Gastroesophageal sphincter (tissue), 4 donors: ENCODE measurements around the gene KCNG4. TPM values are rescaled to one million over a fixed set of nuclear protein-coding genes. Genes with fewer than 3 reads are reported as not detected.
A peak's percentile ranks its signal among the peaks of the same experiment; 100 is the strongest.

Source experiments
- ATAC-seq: fragments of 150-250 bp; one replicate; pipeline ENCODE4 v1.9.1; 2016; ENCODE audit warnings: mild to moderate bottlenecking, moderate library complexity
- H3K27ac ChIP-seq, 4 donors: fragments of 200-600 bp; sonication (generic) in 3 of 4; 1 replicate in 3 of 4; 2 replicates in 1 of 4; pipeline ENCODE4 v1.5.1; 2016 to 2019
- H3K27me3 ChIP-seq: fragments of 200-600 bp; sonication (generic); one replicate; pipeline ENCODE4 v1.5.1; 2019
- H3K36me3 ChIP-seq, 2 donors: fragments of 200-600 bp; sonication (generic); one replicate each; pipeline ENCODE4 v1.5.1; 2019; ENCODE audit warnings: control low read depth in 1 of 2
- H3K4me1 ChIP-seq, 3 donors: fragments of 200-600 bp; sonication (generic); 1 replicate in 2 of 3; 2 replicates in 1 of 3; pipeline ENCODE4 v1.5.1; 2016 to 2019; ENCODE audit warnings: control low read depth in 2 of 3
- H3K4me3 ChIP-seq, 2 donors: fragments of 200-600 bp; sonication (generic); one replicate each; pipeline ENCODE4 v1.5.1; 2019; ENCODE audit warnings: mild to moderate bottlenecking in 1 of 2, moderate library complexity in 1 of 2
- H3K9me3 ChIP-seq, 3 donors: fragments of 200-600 bp; sonication (generic); one replicate each; pipeline ENCODE4 v1.5.1; 2017 to 2019; ENCODE audit warnings: control low read depth in 2 of 3
- EP300 ChIP-seq: sonication (generic); formaldehyde crosslinking; IDR thresholded peaks from one replicate; pipeline ENCODE4 v1.6.1; 2017; ENCODE audit warnings: antibody characterized with exemption, mild to moderate bottlenecking
- POLR2A ChIP-seq, 2 donors: fragments of 450-650 bp; IDR thresholded peaks; one replicate each; pipeline ENCODE4 v1.6.1; 2017; ENCODE audit warnings: antibody characterized with exemption in 2 of 2, mild to moderate bottlenecking in 2 of 2, moderate library complexity in 1 of 2
- POLR2AphosphoS5 ChIP-seq: sonication (generic); formaldehyde crosslinking; IDR thresholded peaks from one replicate; pipeline ENCODE4 v1.6.1; 2017; ENCODE audit warnings: antibody characterized with exemption
- WGBS, 2 donors: methylation state at CpG; one replicate each; pipeline ENCODE4 v1.1.5; 2018; ENCODE audit warnings: low coverage in 1 of 2; 5-methylcytosine and 5-hydroxymethylcytosine counted together
- total RNA-seq, 4 donors: library from RNA; depleted of rRNA; stranded (reverse); fragments of >200 nt; gene quantifications; one replicate each; pipeline ENCODE4 v1.1.0, GENCODE V29; 2016
- TF ChIP-seq, protein P1 (sequence below), 4 experiments: fragments of 200-600 bp in 2 of 4; fragments of 450-650 bp in 2 of 4; sonication (generic) in 1 of 4; IDR thresholded peaks; one replicate each; pipeline ENCODE4 v1.5.1; 2017 to 2019; ENCODE audit warnings: antibody characterized with exemption in 4 of 4, mild to moderate bottlenecking in 2 of 4, moderate library complexity in 2 of 4

The KCNG4 gene
- total RNA-seq, 4 donors from 2014 or later: not detected

DNA sequence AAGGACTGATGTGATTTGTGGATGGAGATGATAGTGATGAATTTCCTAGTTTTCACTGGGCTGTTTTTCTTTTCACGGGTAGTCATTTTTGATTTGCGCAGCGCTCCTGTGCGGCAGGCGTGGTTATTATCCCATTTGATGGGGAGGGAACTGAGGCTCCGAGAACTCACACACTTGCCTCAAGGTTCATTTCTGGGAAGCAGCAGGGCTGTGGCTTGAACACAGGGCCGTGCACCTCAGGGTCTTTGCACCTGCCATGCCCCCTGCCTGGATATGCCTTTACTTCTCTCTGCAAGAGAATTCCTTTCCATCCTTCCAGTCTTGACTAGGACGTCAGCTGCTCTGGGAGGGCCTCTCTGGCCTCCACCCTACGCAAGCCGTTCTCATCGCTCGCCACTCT, 38.5 kb upstream of the KCNG4 start:
- Histone ChIP-seq H3K9me3 (no peaks in the 10 kb centered on the region), H3K4me1 (no peaks in the 10 kb centered on the region), H3K27ac (no peak overlapping the region), H3K27me3 (peaks cover 7% of the 10 kb centered on the region), H3K36me3 (no peaks in the 10 kb centered on the region), H3K4me3 (no peak overlapping the region)
- WGBS, 2 donors: 91 to 96% methylated on average over 7 to 10 of the region's 12 CpGs
- no peak for ATAC-seq
- no peak for TF ChIP-seq EP300
- TF ChIP-seq POLR2A (IDR thresholded peaks at IDR 0.05): no peak
- TF ChIP-seq, protein P1, sequence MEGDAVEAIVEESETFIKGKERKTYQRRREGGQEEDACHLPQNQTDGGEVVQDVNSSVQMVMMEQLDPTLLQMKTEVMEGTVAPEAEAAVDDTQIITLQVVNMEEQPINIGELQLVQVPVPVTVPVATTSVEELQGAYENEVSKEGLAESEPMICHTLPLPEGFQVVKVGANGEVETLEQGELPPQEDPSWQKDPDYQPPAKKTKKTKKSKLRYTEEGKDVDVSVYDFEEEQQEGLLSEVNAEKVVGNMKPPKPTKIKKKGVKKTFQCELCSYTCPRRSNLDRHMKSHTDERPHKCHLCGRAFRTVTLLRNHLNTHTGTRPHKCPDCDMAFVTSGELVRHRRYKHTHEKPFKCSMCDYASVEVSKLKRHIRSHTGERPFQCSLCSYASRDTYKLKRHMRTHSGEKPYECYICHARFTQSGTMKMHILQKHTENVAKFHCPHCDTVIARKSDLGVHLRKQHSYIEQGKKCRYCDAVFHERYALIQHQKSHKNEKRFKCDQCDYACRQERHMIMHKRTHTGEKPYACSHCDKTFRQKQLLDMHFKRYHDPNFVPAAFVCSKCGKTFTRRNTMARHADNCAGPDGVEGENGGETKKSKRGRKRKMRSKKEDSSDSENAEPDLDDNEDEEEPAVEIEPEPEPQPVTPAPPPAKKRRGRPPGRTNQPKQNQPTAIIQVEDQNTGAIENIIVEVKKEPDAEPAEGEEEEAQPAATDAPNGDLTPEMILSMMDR (IDR thresholded peaks at IDR 0.05): no peak
- TF ChIP-seq POLR2AphosphoS5: no peak

DNA sequence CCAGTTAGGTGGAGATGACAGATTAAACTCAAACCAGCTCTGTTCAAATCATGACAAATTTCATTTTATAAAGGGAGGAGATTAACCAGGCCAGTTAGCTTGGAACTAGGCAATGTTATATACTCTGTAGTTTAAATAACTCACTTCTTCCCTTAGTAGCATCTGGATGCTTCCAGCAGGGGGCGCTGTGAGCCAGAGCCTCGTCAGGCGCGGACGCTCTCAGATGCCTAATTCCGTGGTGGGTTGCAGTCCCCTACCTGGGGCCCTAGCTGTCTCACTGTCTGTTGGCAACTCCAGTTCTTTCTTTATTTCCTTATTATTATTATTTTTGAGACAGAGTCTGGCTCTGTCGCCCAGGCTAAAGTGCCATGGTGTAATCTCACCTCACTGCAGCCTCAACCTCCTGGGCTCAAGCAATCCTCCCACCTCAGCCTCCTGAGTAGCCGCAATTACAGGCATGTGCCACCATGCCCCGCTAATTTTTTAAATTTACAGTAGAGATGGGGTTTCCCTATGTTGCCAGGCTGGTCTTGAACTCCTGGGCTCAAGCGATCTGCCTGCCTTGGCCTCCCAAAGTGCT, 37.5 kb upstream of the KCNG4 start:
- no peaks in the 10 kb centered on the region for H3K9me3 ChIP-seq
- TF ChIP-seq, protein P1 (IDR thresholded peaks at IDR 0.05): peak in 3 of 4 experiments; percentile 87 to 90 (median 87)
- TF ChIP-seq EP300: no peak
- ATAC-seq: peak; percentile 73
- H3K27ac ChIP-seq: no peak overlapping the region
- no peaks in the 10 kb centered on the region for H3K36me3 ChIP-seq
- peaks cover 7% of the 10 kb centered on the region for H3K27me3 ChIP-seq
- no peak overlapping the region for H3K4me3 ChIP-seq
- WGBS, 2 donors: 49% methylated on average over 7 of the region's 10 CpGs; no CpG with 5 or more reads in 1 of the 2 donors
- H3K4me1 ChIP-seq: no peaks in the 10 kb centered on the region

DNA sequence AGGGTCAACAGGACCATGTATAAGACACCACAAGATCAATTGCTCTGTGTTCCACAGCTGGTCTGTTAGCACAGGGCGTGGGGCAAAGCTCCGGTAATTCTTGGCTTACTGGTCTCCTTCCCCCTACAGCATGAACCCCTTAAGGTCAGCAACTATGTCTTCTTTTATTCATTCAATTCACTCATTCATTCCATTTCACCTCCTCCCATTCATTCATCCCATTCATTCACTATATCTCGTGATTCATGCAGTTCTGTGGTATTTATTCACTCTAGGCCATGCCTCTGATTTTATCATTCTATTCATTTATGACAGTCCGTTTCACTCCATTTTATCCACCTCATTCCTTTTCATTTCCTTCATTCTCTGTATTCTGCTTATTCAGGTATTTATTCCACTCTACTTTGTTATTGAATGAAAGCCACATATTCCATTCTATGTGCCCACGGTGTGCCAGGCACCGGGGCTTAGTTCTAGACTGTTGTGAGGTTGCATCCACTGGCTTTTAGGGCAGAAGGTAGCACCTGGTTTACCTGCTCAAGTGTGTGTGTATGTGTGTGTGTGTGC, 35.9 kb upstream of the KCNG4 start:
- no peak for ATAC-seq
- WGBS, 2 donors: 72 to 80% methylated on average over 1 to 5 of the region's 6 CpGs
- H3K36me3 ChIP-seq: no peaks in the 10 kb centered on the region
- no peaks in the 10 kb centered on the region for H3K9me3 ChIP-seq
- H3K4me3 ChIP-seq: no peak overlapping the region
- no peaks in the 10 kb centered on the region for H3K4me1 ChIP-seq
- H3K27ac ChIP-seq: no peak overlapping the region
- peaks cover 10% of the 10 kb centered on the region for H3K27me3 ChIP-seq
- TF ChIP-seq EP300 (no peak), POLR2AphosphoS5 (no peak), POLR2A (IDR thresholded peaks at IDR 0.05) (no peak)
- TF ChIP-seq, protein P1 (IDR thresholded peaks at IDR 0.05): no peak

DNA sequence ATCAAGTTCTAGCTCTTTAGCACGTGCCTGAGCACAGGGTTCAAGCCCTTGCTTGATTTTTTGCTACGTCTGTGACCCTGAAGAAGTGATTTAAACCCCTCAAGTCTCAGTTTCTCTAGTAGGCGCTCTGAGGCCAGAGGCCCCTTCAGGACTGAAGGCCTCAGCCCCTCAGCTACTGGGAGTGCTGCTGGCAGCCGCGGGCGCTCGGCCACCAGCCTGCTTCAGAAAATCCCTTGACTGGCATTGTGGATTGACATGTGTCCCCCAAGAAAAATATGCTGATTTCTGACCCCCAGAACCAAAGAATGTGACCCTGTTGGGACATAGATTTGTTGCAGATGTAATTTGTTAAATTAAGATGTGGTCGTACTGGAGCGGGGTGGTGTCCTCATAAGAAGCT, 34.7 kb upstream of the KCNG4 start:
- 80% methylated on average over 1 to 4 of the region's 9 CpGs for WGBS, 2 donors
- Histone ChIP-seq H3K4me1 (no peaks in the 10 kb centered on the region), H3K36me3 (no peaks in the 10 kb centered on the region), H3K4me3 (no peak overlapping the region), H3K27ac (no peak overlapping the region), H3K27me3 (peaks cover 12% of the 10 kb centered on the region), H3K9me3 (no peaks in the 10 kb centered on the region)
- ATAC-seq: no peak
- TF ChIP-seq EP300 (no peak), POLR2A (IDR thresholded peaks at IDR 0.05) (no peak), POLR2AphosphoS5 (no peak)
- TF ChIP-seq, protein P1 (IDR thresholded peaks at IDR 0.05): no peak

- Histone ChIP-seq H3K27me3 (peaks cover 12% of the 10 kb centered on the region), H3K36me3 (no peaks in the 10 kb centered on the region), H3K9me3 (no peaks in the 10 kb centered on the region), H3K4me1 (no peaks in the 10 kb centered on the region), H3K4me3 (no peak overlapping the region), H3K27ac (no peak overlapping the region)
- no peak for TF ChIP-seq POLR2AphosphoS5
- no peak for TF ChIP-seq POLR2A (IDR thresholded peaks at IDR 0.05)
- no peak for TF ChIP-seq EP300
- TF ChIP-seq, protein P1 (IDR thresholded peaks at IDR 0.05): no peak
- ATAC-seq: no peak
- WGBS, 2 donors: 63 to 85% methylated on average over 1 of the region's 1 CpG
Observed at GRCh38 chr16:84272740-84273320, 33.0 kb upstream of the KCNG4 start.
